ENCODE data around the gene FBXW4. TPM values are rescaled to one million over a fixed set of nuclear protein-coding genes. Genes with fewer than 3 reads are reported as not detected.

FBXW4 gene
- total and polyA plus RNA-seq, 2 experiments from 2014 or later: 15.5 to 32.7 TPM

DNA sequence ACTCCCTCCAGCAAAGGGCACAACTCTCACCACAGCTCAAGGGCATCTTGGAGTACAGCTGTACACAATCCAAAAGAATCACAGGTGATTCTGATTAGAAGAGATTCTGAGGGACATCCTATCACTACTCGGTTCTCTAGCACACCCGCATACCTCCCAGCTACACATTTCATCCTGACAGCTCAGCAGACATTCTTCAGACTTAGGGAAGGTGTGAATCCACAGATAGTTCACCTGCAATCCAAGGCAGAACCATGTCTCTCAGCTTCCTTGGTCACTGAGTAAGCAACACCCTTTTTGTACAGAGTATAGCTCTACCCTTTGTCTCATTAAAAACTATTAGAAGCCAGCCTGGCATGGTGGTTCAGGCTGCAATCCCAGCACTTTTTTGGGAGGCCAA, 26.8 kb upstream of the FBXW4 start:
- no peak for DNase-seq (ENCODE audit: low spot score)
- Histone ChIP-seq H3K4me2 (no peak overlapping the region), H3K9me2 (replicated peaks; ENCODE audit: insufficient read depth) (no peaks in the 10 kb centered on the region), H3K9me3 (ENCODE audit: low read depth) (no peaks in the 10 kb centered on the region), H4K20me1 (ENCODE audit: insufficient read depth, poor library complexity, severe bottlenecking) (no peaks in the 10 kb centered on the region), H2AFZ (no peak overlapping the region), H3K4me1 (ENCODE audit: insufficient read depth) (peaks cover 4% of the 10 kb centered on the region), H3K27ac (no peak overlapping the region), H3K36me3 (replicated peaks; ENCODE audit: insufficient read depth, low read depth) (no peaks in the 10 kb centered on the region), H3K4me3 (no peak overlapping the region), H3K79me2 (no peaks in the 10 kb centered on the region), H3K27me3 (no peaks in the 10 kb centered on the region)
- 49% methylated on average over 2 of the region's 2 CpGs for WGBS (ENCODE audit: low lambda C conversion rate, missing lambda C conversion rate)
- no peak for TF ChIP-seq EZH2 (IDR thresholded peaks at IDR 0.05; ENCODE audit: borderline replicate concordance)
- TF ChIP-seq, protein P1, sequence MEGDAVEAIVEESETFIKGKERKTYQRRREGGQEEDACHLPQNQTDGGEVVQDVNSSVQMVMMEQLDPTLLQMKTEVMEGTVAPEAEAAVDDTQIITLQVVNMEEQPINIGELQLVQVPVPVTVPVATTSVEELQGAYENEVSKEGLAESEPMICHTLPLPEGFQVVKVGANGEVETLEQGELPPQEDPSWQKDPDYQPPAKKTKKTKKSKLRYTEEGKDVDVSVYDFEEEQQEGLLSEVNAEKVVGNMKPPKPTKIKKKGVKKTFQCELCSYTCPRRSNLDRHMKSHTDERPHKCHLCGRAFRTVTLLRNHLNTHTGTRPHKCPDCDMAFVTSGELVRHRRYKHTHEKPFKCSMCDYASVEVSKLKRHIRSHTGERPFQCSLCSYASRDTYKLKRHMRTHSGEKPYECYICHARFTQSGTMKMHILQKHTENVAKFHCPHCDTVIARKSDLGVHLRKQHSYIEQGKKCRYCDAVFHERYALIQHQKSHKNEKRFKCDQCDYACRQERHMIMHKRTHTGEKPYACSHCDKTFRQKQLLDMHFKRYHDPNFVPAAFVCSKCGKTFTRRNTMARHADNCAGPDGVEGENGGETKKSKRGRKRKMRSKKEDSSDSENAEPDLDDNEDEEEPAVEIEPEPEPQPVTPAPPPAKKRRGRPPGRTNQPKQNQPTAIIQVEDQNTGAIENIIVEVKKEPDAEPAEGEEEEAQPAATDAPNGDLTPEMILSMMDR (IDR thresholded peaks at IDR 0.05; ENCODE audit: poor library complexity): no peak
- no peak for TF ChIP-seq EZH2phosphoT487 (IDR thresholded peaks at IDR 0.05; ENCODE audit: low read depth, severe bottlenecking, unreplicated experiment)

DNA sequence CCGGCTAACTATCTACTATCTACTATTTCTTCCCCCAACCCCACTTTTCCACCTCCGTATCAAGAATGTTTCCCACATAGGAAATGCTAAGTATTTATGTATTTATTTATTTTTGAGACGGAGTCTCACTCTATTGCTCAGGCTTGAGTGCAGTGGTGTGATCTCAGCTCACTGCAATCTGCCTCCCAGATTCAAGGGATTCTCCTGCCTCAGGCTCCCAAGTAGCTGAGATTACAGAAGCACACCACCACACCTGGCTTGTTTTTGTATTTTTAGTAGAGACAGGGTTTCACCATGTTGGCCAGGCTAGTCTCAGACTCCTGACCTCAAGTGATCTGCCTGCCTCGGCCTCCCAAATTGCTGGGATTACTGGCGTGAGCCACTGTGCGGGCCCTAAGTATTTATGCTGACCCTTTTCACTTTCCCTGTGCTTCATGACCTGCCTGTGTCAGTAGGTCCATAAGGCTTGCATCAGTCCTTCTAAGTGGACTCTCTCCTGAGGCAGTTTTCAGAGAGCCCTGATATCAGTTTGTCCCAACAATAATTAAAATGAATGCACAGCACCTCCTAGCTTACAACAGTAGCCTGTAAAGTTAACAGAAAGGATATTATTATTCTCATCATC, 25.7 kb upstream of the FBXW4 start:
- H3K4me1 ChIP-seq (ENCODE audit: insufficient read depth): no peaks in the 10 kb centered on the region
- H3K4me2 ChIP-seq: no peak overlapping the region
- H3K4me3 ChIP-seq: no peak overlapping the region
- no peaks in the 10 kb centered on the region for H3K9me3 ChIP-seq (ENCODE audit: low read depth)
- H3K27ac ChIP-seq: no peak overlapping the region
- WGBS (ENCODE audit: low lambda C conversion rate, missing lambda C conversion rate): 89% methylated on average over 6 of the region's 6 CpGs
- H3K9me2 ChIP-seq (replicated peaks; ENCODE audit: insufficient read depth): no peaks in the 10 kb centered on the region
- H3K27me3 ChIP-seq: no peaks in the 10 kb centered on the region
- H3K36me3 ChIP-seq (replicated peaks; ENCODE audit: insufficient read depth, low read depth): no peaks in the 10 kb centered on the region
- H2AFZ ChIP-seq: no peak overlapping the region
- H3K79me2 ChIP-seq: no peaks in the 10 kb centered on the region
- no peak for TF ChIP-seq EZH2phosphoT487 (IDR thresholded peaks at IDR 0.05; ENCODE audit: low read depth, severe bottlenecking, unreplicated experiment)
- no peak for TF ChIP-seq EZH2 (IDR thresholded peaks at IDR 0.05; ENCODE audit: borderline replicate concordance)
- TF ChIP-seq, protein P1 (IDR thresholded peaks at IDR 0.05; ENCODE audit: poor library complexity): no peak
- no peak for DNase-seq (ENCODE audit: low spot score)
- no peaks in the 10 kb centered on the region for H4K20me1 ChIP-seq (ENCODE audit: insufficient read depth, poor library complexity, severe bottlenecking)

GRCh38 chr10:101718690-101719275, 23.8 kb upstream of the FBXW4 start:
- no peak overlapping the region for H3K4me2 ChIP-seq
- no peak overlapping the region for H2AFZ ChIP-seq
- H3K27ac ChIP-seq: no peak overlapping the region
- no peaks in the 10 kb centered on the region for H4K20me1 ChIP-seq (ENCODE audit: insufficient read depth, poor library complexity, severe bottlenecking)
- DNase-seq (ENCODE audit: low spot score): no peak
- TF ChIP-seq EZH2 (IDR thresholded peaks at IDR 0.05; ENCODE audit: borderline replicate concordance): no peak
- TF ChIP-seq EZH2phosphoT487 (IDR thresholded peaks at IDR 0.05; ENCODE audit: low read depth, severe bottlenecking, unreplicated experiment): no peak
- TF ChIP-seq, protein P1 (IDR thresholded peaks at IDR 0.05; ENCODE audit: poor library complexity): no peak
- H3K36me3 ChIP-seq (replicated peaks; ENCODE audit: insufficient read depth, low read depth): no peaks in the 10 kb centered on the region
- H3K4me1 ChIP-seq (ENCODE audit: insufficient read depth): no peaks in the 10 kb centered on the region
- no peaks in the 10 kb centered on the region for H3K27me3 ChIP-seq
- H3K9me3 ChIP-seq (ENCODE audit: low read depth): no peaks in the 10 kb centered on the region
- no peak overlapping the region for H3K4me3 ChIP-seq
- WGBS (ENCODE audit: low lambda C conversion rate, missing lambda C conversion rate): 86% methylated on average over 3 of the region's 3 CpGs
- no peaks in the 10 kb centered on the region for H3K9me2 ChIP-seq (replicated peaks; ENCODE audit: insufficient read depth)
- H3K79me2 ChIP-seq: no peaks in the 10 kb centered on the region

Data from hepatocyte (in vitro differentiated cells).